ENCODE measurements around the gene TAAR1.
"Not testable (repeated sequence)": the region's sequence is repeated elsewhere in the genome, so short reads cannot be mapped to it uniquely, and the experiment has no call there.

TAAR1 gene

DNA sequence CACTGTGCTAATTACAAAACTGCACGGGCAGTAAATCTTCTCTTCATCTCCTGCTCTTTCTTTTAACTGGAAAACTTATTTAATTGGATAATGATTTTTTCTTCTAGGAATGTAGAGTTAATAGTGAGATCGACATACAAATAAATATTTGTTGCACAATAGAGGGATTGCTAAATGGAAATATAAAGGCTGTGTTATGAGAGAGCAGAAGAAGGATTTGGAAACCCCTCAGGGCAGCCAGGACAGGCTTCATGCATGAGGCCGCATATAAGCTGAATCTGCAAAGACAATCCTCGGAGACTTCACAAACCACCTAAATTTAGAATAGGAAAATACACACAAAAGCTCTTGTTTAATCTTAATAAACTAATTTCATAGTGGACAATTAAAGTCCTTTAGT lies 2.9 kb upstream of the TAAR1 start:
- in situ Hi-C loops (cut with HindIII; ENCODE audit: low pct_ligation_motif_present, low sequenced_read_pairs), result no loop called here
- no peak for TF ChIP-seq CTCF (IDR thresholded peaks at IDR 0.05; ENCODE audit: low read depth, low read length, missing control alignments)
- no peaks in the 10 kb centered on the region for H3K27me3 ChIP-seq (replicated peaks)
- no peak overlapping the region for H3K27ac ChIP-seq
- H3K36me3 ChIP-seq (replicated peaks), result no peaks in the 10 kb centered on the region
- no peak for DNase-seq
- H3K4me3 ChIP-seq (ENCODE audit: low read depth, low read length), result no peak overlapping the region

GRCh38 chr6:132651062-132651461 lies 7.9 kb downstream of the TAAR1 start:
- no peak for DNase-seq
- H3K27me3 ChIP-seq (replicated peaks), result no peaks in the 10 kb centered on the region
- no peak overlapping the region for H3K4me3 ChIP-seq (ENCODE audit: low read depth, low read length)
- in situ Hi-C loops (cut with HindIII; ENCODE audit: low pct_ligation_motif_present, low sequenced_read_pairs), result no loop called here
- H3K36me3 ChIP-seq (replicated peaks), result no peaks in the 10 kb centered on the region
- H3K27ac ChIP-seq, result no peak overlapping the region
- no peak for TF ChIP-seq CTCF (IDR thresholded peaks at IDR 0.05; ENCODE audit: low read depth, low read length, missing control alignments)

DNA sequence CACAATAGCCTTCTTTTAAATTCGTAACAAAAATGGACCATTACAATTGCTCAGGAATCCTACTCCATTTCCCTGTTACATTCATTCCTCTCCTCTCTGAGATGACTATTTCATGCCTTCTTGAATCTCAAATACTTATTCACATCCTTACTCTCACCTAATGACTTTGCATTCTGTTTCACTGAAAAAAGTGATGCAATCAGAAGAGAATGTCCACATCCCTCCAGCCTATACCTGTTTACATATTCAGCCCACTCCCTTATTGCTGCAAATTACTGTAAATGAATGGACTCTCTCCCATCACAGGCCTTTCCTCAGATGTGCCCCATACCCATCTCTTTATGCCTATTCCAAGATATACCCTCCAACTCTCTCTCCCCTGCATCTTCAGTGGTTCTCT lies 8.6 kb downstream of the TAAR1 start:
- no peak for DNase-seq
- Histone ChIP-seq H3K27ac (no peak overlapping the region), H3K4me3 (ENCODE audit: low read depth, low read length) (no peak overlapping the region), H3K27me3 (replicated peaks) (no peaks in the 10 kb centered on the region), H3K36me3 (replicated peaks) (no peaks in the 10 kb centered on the region)
- in situ Hi-C loops (cut with HindIII; ENCODE audit: low pct_ligation_motif_present, low sequenced_read_pairs), result no loop called here
- no peak for TF ChIP-seq CTCF (IDR thresholded peaks at IDR 0.05; ENCODE audit: low read depth, low read length, missing control alignments)

- TF ChIP-seq CTCF (IDR thresholded peaks at IDR 0.05; ENCODE audit: low read depth, low read length, missing control alignments), result no peak
- in situ Hi-C loops (cut with HindIII; ENCODE audit: low pct_ligation_motif_present, low sequenced_read_pairs), result no loop called here
- Histone ChIP-seq H3K27ac (no peak overlapping the region), H3K27me3 (replicated peaks) (no peaks in the 10 kb centered on the region), H3K36me3 (replicated peaks) (no peaks in the 10 kb centered on the region), H3K4me3 (ENCODE audit: low read depth, low read length) (no peak overlapping the region)
- DNase-seq, result no peak
Measured at GRCh38 chr6:132648828-132649227, 10.2 kb downstream of the TAAR1 start.

- in situ Hi-C loops (cut with HindIII; ENCODE audit: low pct_ligation_motif_present, low sequenced_read_pairs), result no loop called here
- DNase-seq, result peak; percentile 60
- Histone ChIP-seq H3K27me3 (replicated peaks) (no peaks in the 10 kb centered on the region), H3K4me3 (ENCODE audit: low read depth, low read length) (no peak overlapping the region), H3K36me3 (replicated peaks) (no peaks in the 10 kb centered on the region), H3K27ac (no peak overlapping the region)
- no peak for TF ChIP-seq CTCF (IDR thresholded peaks at IDR 0.05; ENCODE audit: low read depth, low read length, missing control alignments)
Measured at GRCh38 chr6:132648356-132648755, 10.6 kb downstream of the TAAR1 start.

DNA sequence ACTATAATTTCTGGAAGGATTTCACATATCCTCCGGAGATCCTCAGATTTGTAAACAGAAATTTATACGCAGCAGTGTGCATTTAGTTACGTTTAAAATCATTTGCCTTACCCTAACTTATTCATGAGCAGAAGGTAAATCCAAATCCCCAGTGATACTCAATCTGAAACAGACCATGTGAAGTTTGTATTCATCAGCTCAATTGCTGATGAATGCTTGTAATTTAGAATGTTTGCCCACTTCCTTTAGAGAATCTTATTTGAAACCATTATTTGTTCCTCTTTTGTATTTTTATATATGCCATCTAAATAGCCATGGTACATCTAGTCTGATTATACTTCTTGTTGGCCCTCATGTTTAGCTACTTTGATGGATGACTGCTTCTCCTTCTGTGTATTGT lies 15.4 kb downstream of the TAAR1 start:
- Histone ChIP-seq H3K36me3 (replicated peaks) (no peaks in the 10 kb centered on the region), H3K4me3 (ENCODE audit: low read depth, low read length) (no peak overlapping the region), H3K27ac (no peak overlapping the region), H3K27me3 (replicated peaks) (no peaks in the 10 kb centered on the region)
- in situ Hi-C loops (cut with HindIII; ENCODE audit: low pct_ligation_motif_present, low sequenced_read_pairs), result no loop called here
- DNase-seq, result no peak
- TF ChIP-seq CTCF (IDR thresholded peaks at IDR 0.05; ENCODE audit: low read depth, low read length, missing control alignments), result no peak

DNA sequence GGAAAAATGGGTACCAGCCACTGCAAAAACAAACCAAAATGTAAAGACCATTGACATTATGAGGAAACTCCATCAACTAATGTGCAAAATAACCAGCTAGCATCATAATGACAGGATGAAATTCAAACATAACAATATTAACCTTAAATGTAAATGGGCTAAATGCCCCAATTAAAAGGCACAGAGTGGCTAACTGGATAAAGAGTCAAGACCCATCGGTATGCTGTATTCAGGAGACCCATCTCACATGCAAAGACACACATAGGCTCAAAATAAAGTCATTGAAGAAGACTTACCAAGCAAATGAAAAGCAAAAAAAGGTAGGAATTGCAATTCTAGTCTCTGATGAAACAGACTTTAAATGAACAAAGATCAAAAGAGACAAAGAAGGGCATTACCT lies 21.8 kb downstream of the TAAR1 start:
- H3K36me3 ChIP-seq (replicated peaks); DNase-seq; H3K27ac ChIP-seq; H3K4me3 ChIP-seq (ENCODE audit: low read depth, low read length); in situ Hi-C loops (cut with HindIII; ENCODE audit: low pct_ligation_motif_present, low sequenced_read_pairs); H3K27me3 ChIP-seq (replicated peaks): not testable (repeated sequence)

DNA sequence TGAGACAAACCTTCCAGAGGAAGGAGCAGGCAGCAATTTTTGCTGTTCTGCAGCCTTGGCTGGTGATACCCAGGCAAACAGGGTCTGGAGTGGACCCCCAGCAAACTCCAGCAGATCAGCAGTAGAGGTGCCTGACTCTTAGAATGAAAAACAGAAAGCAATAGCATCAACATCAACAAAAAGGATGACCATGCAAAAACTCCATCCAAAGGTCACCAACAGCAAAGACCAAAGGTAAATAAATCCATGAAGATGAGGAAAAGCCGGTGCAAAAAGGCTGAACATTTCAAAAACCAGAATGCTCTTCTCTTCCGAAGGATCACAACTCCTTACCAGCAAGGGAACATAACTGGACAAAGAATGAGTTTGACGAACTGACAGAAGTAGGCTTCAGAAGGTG lies 23.1 kb downstream of the TAAR1 start:
- not testable (repeated sequence) for H3K4me3 ChIP-seq (ENCODE audit: low read depth, low read length)

GRCh38 chr6:132635288-132635687 lies 23.7 kb downstream of the TAAR1 start:
- H3K4me3 ChIP-seq (ENCODE audit: low read depth, low read length); DNase-seq; H3K36me3 ChIP-seq (replicated peaks); H3K27ac ChIP-seq; H3K27me3 ChIP-seq (replicated peaks); in situ Hi-C loops (cut with HindIII; ENCODE audit: low pct_ligation_motif_present, low sequenced_read_pairs): not testable (repeated sequence)

More for the DNA sequence above, 23.1 kb downstream of the TAAR1 start:
- H3K36me3 ChIP-seq (replicated peaks); H3K27me3 ChIP-seq (replicated peaks); DNase-seq; H3K27ac ChIP-seq; in situ Hi-C loops (cut with HindIII; ENCODE audit: low pct_ligation_motif_present, low sequenced_read_pairs): not testable (repeated sequence)
